Naive thymus-derived CD8-positive, alpha-beta T cell (primary cell): ENCODE results near the gene TNFRSF6B. TPM values are rescaled to one million over a fixed set of nuclear protein-coding genes. Genes with fewer than 3 reads are reported as not detected.
A peak's percentile ranks its signal among the peaks of the same experiment; 100 is the strongest.

Experiments used
- ATAC-seq, 2 donors: fragments of 150-1000 bp; cut with Tn5 transposase in 1 of 2; sonication (Bioruptor Pico), chemical (Tn5 transposase) in 1 of 2; 1 replicate in 1 of 2; 2 replicates in 1 of 2; pipeline ENCODE4 v1.10.0; 2021; ENCODE audit warnings: mild to moderate bottlenecking in 2 of 2, moderate library complexity in 2 of 2
- POLR2A ChIA-PET: fragments of 350-600 bp; sonication (Branson Sonifier 250); formaldehyde crosslinking; loops from one replicate; lab custom pipeline; 2021; ENCODE audit warnings: antibody characterized with exemption; lab: Charles Lee
- DNase-seq, 10 donors: peaks; one replicate each; pipeline versions ENCODE4 v3.0.0 to v3.0.0-alpha.2; 2020 to 2022
- H3K27ac Mint-ChIP-seq, 10 donors: one replicate each; pipeline ENCODE4 v1.8.0; 2020 to 2022; ENCODE audit warnings: mild to moderate bottlenecking in 10 of 10, mixed read lengths in 10 of 10, moderate library complexity in 4 of 10, inconsistent platforms in 1 of 10
- H3K27me3 Mint-ChIP-seq, 5 donors: one replicate each; pipeline ENCODE4 v1.8.0; 2021 to 2022; ENCODE audit warnings: mixed read lengths in 5 of 5
- H3K36me3 Mint-ChIP-seq, 3 donors: one replicate each; pipeline ENCODE4 v1.8.0; 2020 to 2022; ENCODE audit warnings: mixed read lengths in 3 of 3, mild to moderate bottlenecking in 2 of 3, inconsistent platforms in 1 of 3
- H3K4me1 Mint-ChIP-seq, 4 donors: one replicate each; pipeline ENCODE4 v1.8.0; 2021 to 2022; ENCODE audit warnings: mixed read lengths in 4 of 4
- H3K4me3 Mint-ChIP-seq, 10 donors: one replicate each; pipeline ENCODE4 v1.8.0; 2020 to 2022; ENCODE audit warnings: mild to moderate bottlenecking in 10 of 10, mixed read lengths in 10 of 10, moderate library complexity in 6 of 10, inconsistent platforms in 1 of 10
- H3K9me3 Mint-ChIP-seq, 9 donors: one replicate each; pipeline ENCODE4 v1.8.0; 2020 to 2022; ENCODE audit warnings: mixed read lengths in 9 of 9, mild to moderate bottlenecking in 3 of 9, inconsistent platforms in 1 of 9, moderate library complexity in 1 of 9
- polyA plus RNA-seq, 3 donors: library from polyadenylated mRNA; unstranded; fragments of 300-500 nt; fragmentation: Illumina TruSeq; gene quantifications; one replicate each; pipeline ENCODE4 v1.2.3, GENCODE V29; 2021
- total RNA-seq, 8 experiments: library from RNA in 2 of 8; stranded (reverse) in 2 of 8; gene quantifications; one replicate each; pipeline ENCODE4 v1.2.3 and lab custom pipeline; 2021 to 2026

Gene TNFRSF6B
- total and polyA plus RNA-seq, 5 experiments from 2014 or later = 0.22 to 1.1 (median 0.90) TPM; not detected in 1

- ATAC-seq (no peak), DNase-seq (no peak)
- no peaks in the 10 kb centered on the region for H3K36me3 Mint-ChIP-seq
- H3K9me3 Mint-ChIP-seq = peaks cover 0 to 2% (median 0%) of the 10 kb centered on the region in 9 donors
- H3K27me3 Mint-ChIP-seq = no peaks in the 10 kb centered on the region
- H3K4me3 Mint-ChIP-seq = no peak overlapping the region
- POLR2A ChIA-PET = interaction anchor here (0.5 kb wide), 1 partner anchor 185 kb away, joined by 4 read pairs; no protein-coding TSS in a partner anchor
- H3K27ac Mint-ChIP-seq = peak overlapping the region in 1 of 10 donors; percentile 40
- peaks cover 0 to 12% (median 6%) of the 10 kb centered on the region in 4 donors for H3K4me1 Mint-ChIP-seq
Observed at GRCh38 chr20:63688228-63689045, 8.0 kb upstream of the TNFRSF6B start.

GRCh38 chr20:63689046-63690002 lies 7.1 kb upstream of the TNFRSF6B start:
- peaks cover 0 to 3% (median 0%) of the 10 kb centered on the region in 3 donors for H3K36me3 Mint-ChIP-seq
- POLR2A ChIA-PET = interaction anchor here (0.5 kb wide), 2 partner anchors 86 to 184 kb away, joined by 3 to 4 read pairs; no protein-coding TSS in a partner anchor
- H3K4me3 Mint-ChIP-seq = no peak overlapping the region
- H3K9me3 Mint-ChIP-seq = peaks cover 0 to 5% (median 0%) of the 10 kb centered on the region in 9 donors
- no peak for ATAC-seq
- H3K4me1 Mint-ChIP-seq = peaks cover 0 to 16% (median 4%) of the 10 kb centered on the region in 4 donors
- no peak overlapping the region for H3K27ac Mint-ChIP-seq
- DNase-seq = peak in 1 of 10 donors; percentile 64
- no peaks in the 10 kb centered on the region for H3K27me3 Mint-ChIP-seq

GRCh38 chr20:63690003-63690897 lies 6.2 kb upstream of the TNFRSF6B start:
- DNase-seq = peak in 2 of 10 donors; percentile 2 to 61
- Mint-ChIP-seq H3K4me1 (peaks cover 0 to 16% (median 4%) of the 10 kb centered on the region in 4 donors), H3K36me3 (peaks cover 0 to 3% (median 0%) of the 10 kb centered on the region in 3 donors), H3K4me3 (no peak overlapping the region), H3K27me3 (no peaks in the 10 kb centered on the region), H3K27ac (peak overlapping the region in 1 of 10 donors; percentile 83), H3K9me3 (peaks cover 0 to 5% (median 0%) of the 10 kb centered on the region in 9 donors)
- POLR2A ChIA-PET = no interaction called here
- ATAC-seq = no peak

GRCh38 chr20:63690898-63691710 lies 5.3 kb upstream of the TNFRSF6B start:
- no peaks in the 10 kb centered on the region for H3K27me3 Mint-ChIP-seq

GRCh38 chr20:63691711-63692435 lies 4.6 kb upstream of the TNFRSF6B start:
- H3K27me3 Mint-ChIP-seq = no peaks in the 10 kb centered on the region
- ATAC-seq = no peak
- H3K36me3 Mint-ChIP-seq = peaks cover 0 to 5% (median 0%) of the 10 kb centered on the region in 3 donors
- H3K4me3 Mint-ChIP-seq = peak overlapping the region in 1 of 10 donors; percentile 19
- POLR2A ChIA-PET = interaction anchor here (1.5 kb wide), 1 partner anchor 183 kb away, joined by 3 read pairs; no protein-coding TSS in a partner anchor
- peaks cover 0 to 5% (median 0%) of the 10 kb centered on the region in 9 donors for H3K9me3 Mint-ChIP-seq
- peaks cover 3 to 19% (median 9%) of the 10 kb centered on the region in 4 donors for H3K4me1 Mint-ChIP-seq
- peak overlapping the region in 2 of 10 donors; percentile 66 to 83 for H3K27ac Mint-ChIP-seq
- peak in 1 of 10 donors; percentile 3 for DNase-seq

More at GRCh38 chr20:63690898-63691710, 5.3 kb upstream of the TNFRSF6B start:
- H3K4me1 Mint-ChIP-seq = peaks cover under 1 to 21% (median 7%) of the 10 kb centered on the region in 4 donors
- peaks cover 0 to 5% (median 0%) of the 10 kb centered on the region in 9 donors for H3K9me3 Mint-ChIP-seq
- peak overlapping the region in 2 of 10 donors; percentile 71 to 83 for H3K27ac Mint-ChIP-seq
- POLR2A ChIA-PET = interaction anchor here (1.5 kb wide), 1 partner anchor 184 kb away, joined by 3 read pairs; no protein-coding TSS in a partner anchor
- peaks cover 0 to 4% (median 0%) of the 10 kb centered on the region in 3 donors for H3K36me3 Mint-ChIP-seq
- ATAC-seq = peak in 1 of 2 donors; percentile 17
- peak overlapping the region in 2 of 10 donors; percentile 19 to 45 for H3K4me3 Mint-ChIP-seq
- DNase-seq = peak in 2 of 10 donors; percentile 5 to 56

GRCh38 chr20:63692436-63693082 lies 3.9 kb upstream of the TNFRSF6B start:
- peak overlapping the region in 5 of 10 donors; percentile 29 to 77 (median 48) for H3K27ac Mint-ChIP-seq
- peaks cover 5 to 21% (median 13%) of the 10 kb centered on the region in 4 donors for H3K4me1 Mint-ChIP-seq
- ATAC-seq (no peak), DNase-seq (peak in 1 of 10 donors; percentile 61)
- peaks cover 0 to 5% (median 0%) of the 10 kb centered on the region in 9 donors for H3K9me3 Mint-ChIP-seq
- peak overlapping the region in 2 of 10 donors; percentile 20 to 50 for H3K4me3 Mint-ChIP-seq
- POLR2A ChIA-PET = interaction anchor here (1.5 kb wide), 1 partner anchor 182 kb away, joined by 3 read pairs; no protein-coding TSS in a partner anchor
- no peaks in the 10 kb centered on the region for H3K27me3 Mint-ChIP-seq
- peaks cover 0 to 5% (median 0%) of the 10 kb centered on the region in 3 donors for H3K36me3 Mint-ChIP-seq

GRCh38 chr20:63693083-63693732 lies 3.2 kb upstream of the TNFRSF6B start:
- no peaks in the 10 kb centered on the region for H3K27me3 Mint-ChIP-seq
- H3K4me3 Mint-ChIP-seq = peak overlapping the region in 1 of 10 donors; percentile 20
- POLR2A ChIA-PET = interaction anchor here (0.6 to 1.1 kb wide), 2 partner anchors 44 to 341 kb away, joined by 3 to 4 read pairs; partner anchors contain the start of gene LIME1
- peaks cover 5 to 24% (median 16%) of the 10 kb centered on the region in 4 donors for H3K4me1 Mint-ChIP-seq
- peak overlapping the region in 1 of 10 donors; percentile 77 for H3K27ac Mint-ChIP-seq
- DNase-seq (peak in 1 of 10 donors; percentile 12), ATAC-seq (no peak)
- peaks cover 0 to 5% (median 0%) of the 10 kb centered on the region in 3 donors for H3K36me3 Mint-ChIP-seq
- H3K9me3 Mint-ChIP-seq = peaks cover 0 to 5% (median 0%) of the 10 kb centered on the region in 9 donors

GRCh38 chr20:63693733-63694583 lies 2.5 kb upstream of the TNFRSF6B start:
- peak overlapping the region in 3 of 10 donors; percentile 6 to 74 (median 34) for H3K27ac Mint-ChIP-seq

More at GRCh38 chr20:63693733-63694583, 2.5 kb upstream of the TNFRSF6B start:
- Mint-ChIP-seq H3K36me3 (peaks cover 0 to 5% (median 0%) of the 10 kb centered on the region in 3 donors), H3K4me1 (peaks cover 5 to 24% (median 16%) of the 10 kb centered on the region in 4 donors), H3K27me3 (no peaks in the 10 kb centered on the region), H3K9me3 (peaks cover 0 to 5% (median 0%) of the 10 kb centered on the region in 9 donors), H3K4me3 (peak overlapping the region in 4 of 10 donors; percentile 25 to 69 (median 37))
- DNase-seq (peak in 2 of 10 donors; percentile 3 to 61), ATAC-seq (no peak)
- POLR2A ChIA-PET = interaction anchor here (0.6 to 1.1 kb wide), 4 partner anchors 15 to 340 kb away, joined by 3 to 4 read pairs (median 4); partner anchors contain the start of genes ARFRP1, LIME1, RTEL1 and ZGPAT
